ENCODE measurements around the gene CETN3.
"Not testable (repeated sequence)": the region's sequence is repeated elsewhere in the genome, so short reads cannot be mapped to it uniquely, and the experiment has no call there.

Gene CETN3

GRCh38 chr5:90381213-90381929, 28.2 kb downstream of the CETN3 start:
- no peak for DNase-seq

DNA sequence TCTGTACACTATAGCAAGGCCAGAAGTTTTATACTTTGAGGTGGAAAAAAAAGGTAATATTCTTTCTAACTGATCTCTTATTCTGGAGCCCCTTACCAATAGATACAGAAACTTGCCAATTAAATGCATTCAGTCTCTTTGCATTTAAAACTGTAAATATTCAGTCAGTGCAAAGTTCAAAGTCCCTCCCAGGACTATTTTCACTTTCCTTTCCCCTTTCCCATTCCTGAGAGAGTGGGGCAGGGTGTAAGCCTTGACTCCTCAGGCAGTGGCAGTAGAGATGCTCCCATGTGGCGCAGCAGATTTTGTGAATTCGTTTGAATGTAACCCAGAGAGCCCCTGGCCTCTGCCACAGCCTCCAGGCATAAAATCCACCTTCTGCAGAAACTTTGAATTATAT, 29.9 kb downstream of the CETN3 start:
- no peak for DNase-seq

DNA sequence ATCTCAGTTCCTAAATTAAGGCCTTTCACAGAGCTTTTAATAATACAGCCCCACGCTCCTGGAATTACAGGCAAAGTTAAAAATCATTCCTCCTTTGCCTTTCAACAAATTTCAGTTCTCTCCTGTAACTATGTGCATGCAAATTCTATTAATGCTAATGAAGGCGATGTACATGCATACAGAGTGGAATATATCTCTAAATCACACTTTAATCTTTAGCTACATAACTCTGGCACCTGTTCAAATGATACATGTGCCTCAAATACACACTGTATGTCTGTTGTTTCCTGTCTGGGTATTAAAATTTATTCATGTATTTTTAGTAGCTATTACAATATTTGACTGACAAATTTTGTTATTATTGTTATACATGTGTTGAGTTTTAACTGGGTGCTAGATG, 30.8 kb downstream of the CETN3 start:
- no peak for DNase-seq

DNA sequence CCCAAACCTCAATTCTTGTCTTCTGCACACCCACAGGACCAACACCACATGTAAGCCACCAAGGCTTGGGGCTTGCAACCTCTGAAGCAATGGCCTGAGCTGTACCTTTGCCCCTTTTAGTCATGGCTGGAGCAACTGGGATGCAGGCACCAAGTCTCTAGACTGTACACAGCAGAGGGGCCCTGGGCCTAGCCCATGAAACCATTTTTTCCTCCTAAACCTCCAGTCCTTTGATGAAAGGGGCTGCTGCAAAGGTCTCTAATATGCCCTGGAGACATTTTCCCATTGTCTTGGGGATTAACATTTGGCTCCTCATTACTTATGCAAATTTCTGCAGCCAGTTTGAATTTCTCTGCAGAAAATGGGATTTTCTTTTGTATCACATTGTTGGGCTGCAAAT, 38.3 kb downstream of the CETN3 start:
- DNase-seq = not testable (repeated sequence)

- no peak for DNase-seq
Observed at GRCh38 chr5:90368454-90369246, 40.9 kb downstream of the CETN3 start.

DNA sequence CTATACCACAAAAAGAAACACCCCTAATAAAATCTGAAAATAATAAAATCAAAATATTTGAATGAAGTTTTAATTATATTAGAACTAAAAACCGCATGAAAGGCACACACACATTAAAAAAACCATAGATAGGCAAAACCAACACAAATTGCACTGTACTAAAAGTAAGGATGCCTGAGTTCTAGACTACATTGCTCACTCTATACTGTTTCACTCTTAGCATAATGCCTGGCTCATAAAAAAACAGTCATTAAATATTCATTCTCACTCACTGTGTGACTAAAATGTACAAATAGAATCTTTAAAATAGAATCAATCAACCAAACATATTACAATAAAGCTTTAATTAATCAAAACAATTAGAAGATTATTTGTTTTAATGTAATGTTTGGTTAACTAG, 41.7 kb downstream of the CETN3 start:
- no peak for DNase-seq

DNA sequence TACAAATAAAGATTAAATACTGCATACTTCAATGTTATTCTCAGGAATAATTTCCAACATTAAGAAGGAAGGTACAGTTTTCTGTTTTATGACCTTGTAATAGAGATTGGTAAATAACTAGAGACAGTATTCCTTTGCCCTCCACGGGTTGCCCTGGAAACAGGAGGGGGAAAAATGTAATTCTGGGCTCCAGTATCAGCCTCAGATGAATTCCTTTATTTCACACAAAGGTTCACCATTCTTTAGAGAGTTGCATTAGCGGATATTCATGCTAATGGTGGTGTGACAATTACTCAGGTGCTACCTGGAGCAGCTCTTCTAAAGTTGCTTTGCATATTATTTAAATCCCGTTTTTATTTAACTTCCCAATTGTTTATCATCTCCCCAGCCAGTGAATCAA, 42.6 kb downstream of the CETN3 start:
- no peak for DNase-seq

GRCh38 chr5:90365328-90365727, 44.2 kb downstream of the CETN3 start:
- no peak for DNase-seq

- DNase-seq = no peak
Observed at GRCh38 chr5:90359073-90359920, 50.3 kb downstream of the CETN3 start.

DNA sequence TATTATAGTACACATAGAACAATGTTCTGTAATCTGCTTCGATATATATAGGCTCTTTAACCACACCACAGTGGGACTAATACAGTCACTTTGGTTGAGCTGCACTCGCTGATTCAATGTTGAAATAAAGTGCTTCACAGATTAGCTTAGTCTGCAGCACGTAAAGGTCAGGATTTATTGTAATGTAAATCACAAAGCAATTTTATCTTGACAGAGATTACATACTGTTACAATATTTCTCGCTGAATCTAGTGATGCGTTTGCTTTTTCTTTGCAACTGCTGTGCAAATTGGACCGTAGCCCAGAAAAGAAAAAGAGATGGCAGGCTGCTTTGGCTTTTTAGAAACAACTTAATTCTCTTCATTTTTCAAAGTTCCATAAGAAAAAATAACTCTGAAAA, 52.9 kb downstream of the CETN3 start:
- DNase-seq = no peak

- no peak for DNase-seq
Observed at GRCh38 chr5:90356176-90356575, 53.4 kb downstream of the CETN3 start.

DNA sequence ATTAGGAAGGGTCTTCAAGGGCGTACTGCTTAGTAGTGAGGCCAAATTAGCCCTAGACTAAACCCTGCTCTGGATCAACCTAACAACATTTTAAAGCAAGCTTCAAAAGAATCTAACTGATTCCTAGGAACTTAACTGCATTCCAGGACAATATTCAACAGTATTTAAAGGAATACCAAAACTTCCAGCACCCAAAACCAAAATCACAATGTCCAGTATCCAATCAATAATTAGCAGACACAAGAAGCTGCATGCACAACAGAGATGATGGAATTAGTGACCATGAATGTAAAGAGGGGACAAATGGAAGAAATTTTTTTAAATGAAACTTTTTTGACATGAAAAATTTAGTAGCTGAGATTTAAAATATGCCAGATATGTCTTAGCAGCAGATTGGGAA, 53.9 kb downstream of the CETN3 start:
- no peak for DNase-seq

GRCh38 chr5:90353254-90353653, 56.3 kb downstream of the CETN3 start:
- no peak for DNase-seq

- no peak for DNase-seq
Observed at GRCh38 chr5:90351101-90351500, 58.5 kb downstream of the CETN3 start.

DNA sequence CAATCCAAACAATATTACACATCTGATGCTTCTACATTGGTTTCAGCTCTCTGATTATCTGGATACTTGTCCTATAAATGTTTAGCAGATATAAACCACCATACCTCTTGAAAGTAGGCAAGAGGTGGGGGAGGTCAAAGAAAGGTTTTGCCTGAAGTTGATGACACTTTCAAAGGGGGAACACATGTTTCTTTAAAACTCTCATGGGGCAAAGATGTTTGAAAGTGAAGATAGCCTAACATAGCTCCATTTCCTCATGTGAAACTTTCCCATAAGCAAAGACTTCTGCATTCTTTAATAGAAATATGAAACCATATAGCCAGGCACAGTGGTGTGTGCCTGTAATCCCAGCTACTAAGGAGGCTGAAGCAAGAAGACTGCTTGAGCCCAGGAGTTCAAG, 62.1 kb downstream of the CETN3 start:
- DNase-seq = peak; percentile 21

DNA sequence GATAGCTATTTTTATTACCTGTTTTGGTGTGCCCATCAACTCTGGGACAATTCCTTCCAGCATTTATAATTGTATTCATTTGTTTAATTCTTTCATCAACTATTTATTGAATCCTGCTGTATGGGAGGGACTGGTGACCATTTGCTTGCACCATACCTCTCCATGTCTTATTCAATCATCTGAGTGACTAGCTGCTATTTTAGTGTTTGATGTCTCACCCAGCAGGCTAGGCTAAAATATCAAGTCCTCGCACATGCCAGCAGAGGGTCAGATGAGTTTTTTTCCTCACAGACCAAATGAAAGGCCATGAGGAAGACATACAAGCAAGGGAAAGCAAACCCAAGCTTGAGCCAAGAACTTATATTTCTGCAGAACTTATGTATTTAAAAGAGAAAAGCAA, 63.9 kb downstream of the CETN3 start:
- DNase-seq = no peak

GRCh38 chr5:90344689-90345088, 64.9 kb downstream of the CETN3 start:
- no peak for DNase-seq

GRCh38 chr5:90343731-90344130, 65.8 kb downstream of the CETN3 start:
- not testable (repeated sequence) for DNase-seq

DNA sequence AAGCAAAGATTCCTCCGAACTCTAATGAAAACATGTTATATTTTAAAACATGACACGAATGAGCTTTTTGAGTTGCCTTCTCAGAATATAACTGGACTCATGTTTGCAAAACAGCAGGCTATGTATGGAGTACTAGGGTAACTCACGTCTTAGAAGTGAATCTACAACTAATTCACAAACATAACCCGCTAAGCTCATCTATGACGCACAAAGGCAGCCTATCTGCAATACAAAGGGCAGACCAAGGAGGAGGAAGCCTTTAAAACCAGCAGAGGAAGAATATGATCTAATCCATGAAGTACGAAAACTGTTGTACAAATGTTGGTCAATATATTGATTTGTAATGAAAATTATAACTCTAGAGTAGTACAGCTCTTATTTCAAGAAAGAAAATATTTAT, 67.0 kb downstream of the CETN3 start:
- DNase-seq = no peak
